ENCODE data around the gene BCL2A1. TPM values are rescaled to one million over a fixed set of nuclear protein-coding genes. Genes with fewer than 3 reads are reported as not detected.

BCL2A1 gene
- total RNA-seq, 1 experiment from 2014 or later: 4.7 TPM

- CTCF ChIA-PET: no interaction called here
- Histone ChIP-seq H3K27me3 (ENCODE audit: control insufficient read depth, insufficient read depth, low read length) (no peaks in the 10 kb centered on the region), H3K27ac (ENCODE audit: low read length) (peak overlapping the region; percentile 92), H3K9me3 (ENCODE audit: control insufficient read depth, insufficient read depth, low read depth, low read length) (peaks cover 23% of the 10 kb centered on the region), H3K36me3 (ENCODE audit: control insufficient read depth, insufficient read depth, low read length) (peaks cover 2% of the 10 kb centered on the region), H3K4me3 (ENCODE audit: low read depth in 2 of 2, low read length in 2 of 2) (peak overlapping the region; percentile 97), H3K4me1 (ENCODE audit: control insufficient read depth, insufficient read depth, low read length) (0 out of 2 replicates have a peak, but pooled peaks cover 3% of the 10 kb centered on the region)
- intact Hi-C loops (cut with micrococcal nuclease; ENCODE audit: unreplicated experiment) (loop anchor here (5.0 kb wide), 1 partner anchor 43 kb away; no protein-coding TSS in a partner anchor), in situ Hi-C loops (cut with HindIII; ENCODE audit: low pct_unique_long_range_greater_than_20kb, low sequenced_read_pairs) (no loop called here)
- ATAC-seq (no peak), DNase-seq (ENCODE audit: low read depth, low spot score) (no peak)
- POLR2A ChIA-PET: no interaction called here
- BruUV-seq (replicated peaks): no TSS peak
- TF ChIP-seq POLR2AphosphoS5 (IDR thresholded peaks at IDR 0.05; ENCODE audit: low read depth, low read length) (no peak), SIN3A (IDR thresholded peaks at IDR 0.05; ENCODE audit: borderline replicate concordance, insufficient read depth, low read depth, low read length) (no peak), CTCF (IDR thresholded peaks at IDR 0.05) (no peak), TCF7L2 (IDR thresholded peaks at IDR 0.05; ENCODE audit: low read depth, low read length) (no peak)
- TF ChIP-seq, protein P1, sequence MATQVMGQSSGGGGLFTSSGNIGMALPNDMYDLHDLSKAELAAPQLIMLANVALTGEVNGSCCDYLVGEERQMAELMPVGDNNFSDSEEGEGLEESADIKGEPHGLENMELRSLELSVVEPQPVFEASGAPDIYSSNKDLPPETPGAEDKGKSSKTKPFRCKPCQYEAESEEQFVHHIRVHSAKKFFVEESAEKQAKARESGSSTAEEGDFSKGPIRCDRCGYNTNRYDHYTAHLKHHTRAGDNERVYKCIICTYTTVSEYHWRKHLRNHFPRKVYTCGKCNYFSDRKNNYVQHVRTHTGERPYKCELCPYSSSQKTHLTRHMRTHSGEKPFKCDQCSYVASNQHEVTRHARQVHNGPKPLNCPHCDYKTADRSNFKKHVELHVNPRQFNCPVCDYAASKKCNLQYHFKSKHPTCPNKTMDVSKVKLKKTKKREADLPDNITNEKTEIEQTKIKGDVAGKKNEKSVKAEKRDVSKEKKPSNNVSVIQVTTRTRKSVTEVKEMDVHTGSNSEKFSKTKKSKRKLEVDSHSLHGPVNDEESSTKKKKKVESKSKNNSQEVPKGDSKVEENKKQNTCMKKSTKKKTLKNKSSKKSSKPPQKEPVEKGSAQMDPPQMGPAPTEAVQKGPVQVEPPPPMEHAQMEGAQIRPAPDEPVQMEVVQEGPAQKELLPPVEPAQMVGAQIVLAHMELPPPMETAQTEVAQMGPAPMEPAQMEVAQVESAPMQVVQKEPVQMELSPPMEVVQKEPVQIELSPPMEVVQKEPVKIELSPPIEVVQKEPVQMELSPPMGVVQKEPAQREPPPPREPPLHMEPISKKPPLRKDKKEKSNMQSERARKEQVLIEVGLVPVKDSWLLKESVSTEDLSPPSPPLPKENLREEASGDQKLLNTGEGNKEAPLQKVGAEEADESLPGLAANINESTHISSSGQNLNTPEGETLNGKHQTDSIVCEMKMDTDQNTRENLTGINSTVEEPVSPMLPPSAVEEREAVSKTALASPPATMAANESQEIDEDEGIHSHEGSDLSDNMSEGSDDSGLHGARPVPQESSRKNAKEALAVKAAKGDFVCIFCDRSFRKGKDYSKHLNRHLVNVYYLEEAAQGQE (IDR thresholded peaks at IDR 0.05; ENCODE audit: insufficient read depth in 1 of 2, low read depth in 2 of 2, low read length in 1 of 2): no peak
Measured at GRCh38 chr15:79924379-79924778, 46.6 kb downstream of the BCL2A1 start.

DNA sequence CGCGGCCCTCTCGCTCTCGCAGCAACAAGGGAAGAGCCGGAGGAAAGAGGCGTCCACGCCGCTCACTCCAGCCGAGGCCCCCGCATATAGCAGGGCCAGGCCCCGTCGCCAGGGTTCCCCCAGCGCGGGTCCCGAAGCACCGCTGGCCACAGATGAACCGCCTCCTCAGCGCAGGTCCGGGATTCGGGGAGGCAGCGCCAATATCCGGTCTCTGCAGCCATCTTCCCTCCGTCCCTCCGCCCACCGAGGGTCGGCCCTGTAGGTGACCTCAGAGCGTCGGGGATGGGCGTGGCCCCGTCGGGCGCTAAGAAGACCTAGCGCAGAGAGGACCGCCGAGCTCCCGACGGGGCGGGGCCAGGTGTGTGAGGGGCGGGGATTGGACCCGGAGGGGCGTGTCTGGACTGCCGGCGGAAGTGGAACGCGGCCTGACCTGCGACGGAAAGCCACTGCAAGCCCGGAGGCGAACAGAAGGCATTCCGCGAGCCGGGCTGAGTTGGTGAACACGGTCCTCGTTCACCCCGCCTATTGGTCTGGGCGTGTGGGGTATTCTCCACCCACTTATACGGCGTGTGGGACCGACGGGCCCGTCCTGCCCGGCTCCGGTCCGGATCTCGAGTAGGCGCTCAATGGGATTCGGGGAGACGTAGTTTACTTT, 47.4 kb downstream of the BCL2A1 start:
- DNase-seq (ENCODE audit: low read depth, low spot score) (peak; percentile 92), ATAC-seq (peak; percentile 97)
- peaks cover 2% of the 10 kb centered on the region for H3K36me3 ChIP-seq (ENCODE audit: control insufficient read depth, insufficient read depth, low read length)
- in situ Hi-C loops (cut with HindIII; ENCODE audit: low pct_unique_long_range_greater_than_20kb, low sequenced_read_pairs): no loop called here
- intact Hi-C loops (cut with micrococcal nuclease; ENCODE audit: unreplicated experiment): loop anchor here (5.0 kb wide), 1 partner anchor 44 kb away; no protein-coding TSS in a partner anchor
- POLR2A ChIA-PET: interaction anchor here (1.1 to 1.4 kb wide), 2 partner anchors 9 to 47 kb away, joined by 3 to 8 read pairs; partner anchors contain the start of gene BCL2A1
- BruUV-seq (replicated peaks): no TSS peak
- H3K27me3 ChIP-seq (ENCODE audit: control insufficient read depth, insufficient read depth, low read length): no peaks in the 10 kb centered on the region
- H3K4me3 ChIP-seq (ENCODE audit: low read depth in 2 of 2, low read length in 2 of 2): peak overlapping the region; percentile 97
- TF ChIP-seq TCF7L2 (IDR thresholded peaks at IDR 0.05; ENCODE audit: low read depth, low read length) (peak; percentile 75), POLR2AphosphoS5 (IDR thresholded peaks at IDR 0.05; ENCODE audit: low read depth, low read length) (peak; percentile 91), SIN3A (IDR thresholded peaks at IDR 0.05; ENCODE audit: borderline replicate concordance, insufficient read depth, low read depth, low read length) (no peak; the same call in 1 of the 2 replicates)
- TF ChIP-seq, protein P1 (IDR thresholded peaks at IDR 0.05; ENCODE audit: insufficient read depth in 1 of 2, low read depth in 2 of 2, low read length in 1 of 2): no peak
- CTCF ChIA-PET: interaction anchor here (0.6 kb wide), 1 partner anchor 60 kb away, joined by 3 read pairs; no protein-coding TSS in a partner anchor
- H3K9me3 ChIP-seq (ENCODE audit: control insufficient read depth, insufficient read depth, low read depth, low read length): peaks cover 27% of the 10 kb centered on the region
- H3K4me1 ChIP-seq (ENCODE audit: control insufficient read depth, insufficient read depth, low read length): 0 out of 2 replicates have a peak, but pooled peaks cover 3% of the 10 kb centered on the region
- H3K27ac ChIP-seq (ENCODE audit: low read length): peak overlapping the region; percentile 92
